Measurements from ENCODE around the gene MARVELD1. TPM values are rescaled to one million over a fixed set of nuclear protein-coding genes. Genes with fewer than 3 reads are reported as not detected.
A peak's percentile ranks its signal among the peaks of the same experiment; 100 is the strongest.

Gene MARVELD1
- total and polyA plus RNA-seq, 2 of the 8 experiments (the other 6 are each of a cell fraction or from before 2014, with no cell fraction given), result 28.1 to 37.3 TPM

GRCh38 chr10:97715259-97715874 is 1.8 kb downstream of the MARVELD1 start:
- peak overlapping the region; percentile 93 for H2BK5ac ChIP-seq (ENCODE audit: low read depth, low read length)
- DNase-seq (ENCODE audit: low read depth in 1 of 2, low spot score in 2 of 2) (no peak), FAIRE-seq (no peak)
- H3K27ac ChIP-seq (ENCODE audit: low read depth, low read length), result 0 out of 2 replicates have a peak overlapping the region, but pooled peaks have one; percentile 32
- no peak overlapping the region for H3K56ac ChIP-seq (replicated peaks; ENCODE audit: insufficient read length, low read depth, low read length)
- H3K4me1 ChIP-seq (replicated peaks in 1 of 4; ENCODE audit: control insufficient read depth in 3 of 4, insufficient read depth in 4 of 4, low read length in 3 of 4), result peaks cover 5 to 20% (median 13%) of the 10 kb centered on the region in 4 experiments
- H2AK5ac ChIP-seq (ENCODE audit: low read depth, low read length), result 0 out of 2 replicates have a peak overlapping the region, but pooled peaks have one; percentile 16
- no peak overlapping the region for H2AFZ ChIP-seq (ENCODE audit: low read length)
- peak overlapping the region; percentile 62 for H4K91ac ChIP-seq (replicated peaks; ENCODE audit: insufficient read length, low read length)
- peak overlapping the region; percentile 74 to 97 for H3K4me2 ChIP-seq (ENCODE audit: insufficient read depth in 1 of 2, low read depth in 2 of 2, low read length in 2 of 2)
- H2BK15ac ChIP-seq (ENCODE audit: low read length), result peak overlapping the region; percentile 97
- H2BK12ac ChIP-seq (ENCODE audit: low read depth, low read length), result peak overlapping the region; percentile 94; the same call in 1 of the 2 replicates
- peak overlapping the region; percentile 86 for H3K18ac ChIP-seq (ENCODE audit: extremely low read depth, low read length)
- H3K9me3 ChIP-seq (ENCODE audit: insufficient read depth in 2 of 2, low read depth in 1 of 2, low read length in 1 of 2), result no peaks in the 10 kb centered on the region
- H3K23me2 ChIP-seq (ENCODE audit: low read depth, low read length), result peaks cover 16% of the 10 kb centered on the region
- no peak overlapping the region for H4K5ac ChIP-seq (ENCODE audit: insufficient read length, low read depth, low read length)
- no peak overlapping the region for H4K8ac ChIP-seq (ENCODE audit: extremely low read depth, insufficient read depth, low read length)
- TF ChIP-seq KDM4A (IDR thresholded peaks at IDR 0.05; ENCODE audit: low read depth, low read length, severe bottlenecking) (no peak), BCL11A (IDR thresholded peaks at IDR 0.05; ENCODE audit: low read depth in 2 of 2, low read length in 2 of 2) (no peak), SAP30 (IDR thresholded peaks at IDR 0.05; ENCODE audit: insufficient read depth, insufficient replicate concordance, low read length) (no peak)
- peak overlapping the region; percentile 47 to 78 (median 66) for H3K4me3 ChIP-seq (ENCODE audit: extremely low read depth in 1 of 4, insufficient read depth in 2 of 4, low read depth in 3 of 4, low read length in 4 of 4)
- H3K36me3 ChIP-seq (ENCODE audit: control insufficient read depth in 2 of 4, insufficient read depth in 4 of 4, low read length in 3 of 4), result peaks cover 0 to 16% (median 4%) of the 10 kb centered on the region in 4 experiments; a peak in 3 of 8 replicates
- H4K20me1 ChIP-seq (replicated peaks in 1 of 2; ENCODE audit: control insufficient read depth in 1 of 2, insufficient read depth in 2 of 2, low read length in 2 of 2), result no peaks in the 10 kb centered on the region
- 0 out of 2 replicates have a peak overlapping the region, but pooled peaks have one; percentile 72 for H2BK20ac ChIP-seq (ENCODE audit: low read length)
- no peak overlapping the region for H3K23ac ChIP-seq (ENCODE audit: insufficient read length)
- no peaks in the 10 kb centered on the region for H3K27me3 ChIP-seq (replicated peaks in 1 of 4; ENCODE audit: control insufficient read depth in 3 of 4, extremely low read depth in 1 of 4, insufficient read depth in 3 of 4, low read length in 3 of 4)
- H3K4ac ChIP-seq (replicated peaks; ENCODE audit: insufficient read length, low read depth, low read length), result no peak overlapping the region
- 0 out of 2 replicates have a peak, but pooled peaks cover 2% of the 10 kb centered on the region for H3K79me1 ChIP-seq (ENCODE audit: low read depth, low read length)
- WGBS, 2 experiments (ENCODE audit: extremely low coverage in 1 of 2, insufficient coverage in 1 of 2, insufficient read length in 1 of 2, insufficient replicate concordance in 2 of 2, low coverage in 1 of 2, low lambda C conversion rate in 2 of 2, missing lambda C conversion rate in 1 of 2), result 14% methylated on average over 8 of the region's 8 CpGs; no CpG with 5 or more reads in 1 of the 2 experiments
- H3K14ac ChIP-seq (ENCODE audit: insufficient read length), result no peak overlapping the region
- peaks cover 0 to 5% of the 10 kb centered on the region in 2 experiments; a peak in 1 of 4 replicates for H3K79me2 ChIP-seq (ENCODE audit: control insufficient read depth in 1 of 2, insufficient read depth in 2 of 2, low read length in 2 of 2)
- H2BK120ac ChIP-seq (replicated peaks; ENCODE audit: low read depth, low read length), result no peak overlapping the region
- ChIA-PET POLR2A (ENCODE audit: partially characterized antibody) (interaction anchor here (1.2 to 12.5 kb wide), 7 partner anchors 9 to 57 kb away, joined by 3 to 234 read pairs (median 9); partner anchors contain the start of genes AVPI1 and ZFYVE27), CTCF (ENCODE audit: partially characterized antibody) (interaction anchor here (2.1 to 20.9 kb wide), 4 partner anchors 10 to 38 kb away, joined by 9 to 773 read pairs (median 134); partner anchors contain the start of genes AVPI1 and ZFYVE27)
- peak overlapping the region in 3 of 4 experiments; percentile 26 to 88 (median 80); a peak in 5 of 7 replicates for H3K9ac ChIP-seq (replicated peaks in 1 of 4; ENCODE audit: extremely low read depth in 1 of 4, low read depth in 3 of 4, low read length in 3 of 4)
